ENCODE measurements around the gene LRRC42.
A peak's percentile ranks its signal among the peaks of the same experiment; 100 is the strongest.

Gene LRRC42

GRCh38 chr1:53942127-53942957 is 3.8 kb upstream of the LRRC42 start:
- H3K27ac ChIP-seq: no peak overlapping the region

GRCh38 chr1:53943090-53943489 is 3.1 kb upstream of the LRRC42 start:
- TF ChIP-seq CTCF (conservative IDR thresholded peaks at IDR 0.05): no peak
- no peak overlapping the region for H3K27ac ChIP-seq

More at GRCh38 chr1:53942127-53942957, 3.8 kb upstream of the LRRC42 start:
- TF ChIP-seq CTCF (conservative IDR thresholded peaks at IDR 0.05): no peak

DNA sequence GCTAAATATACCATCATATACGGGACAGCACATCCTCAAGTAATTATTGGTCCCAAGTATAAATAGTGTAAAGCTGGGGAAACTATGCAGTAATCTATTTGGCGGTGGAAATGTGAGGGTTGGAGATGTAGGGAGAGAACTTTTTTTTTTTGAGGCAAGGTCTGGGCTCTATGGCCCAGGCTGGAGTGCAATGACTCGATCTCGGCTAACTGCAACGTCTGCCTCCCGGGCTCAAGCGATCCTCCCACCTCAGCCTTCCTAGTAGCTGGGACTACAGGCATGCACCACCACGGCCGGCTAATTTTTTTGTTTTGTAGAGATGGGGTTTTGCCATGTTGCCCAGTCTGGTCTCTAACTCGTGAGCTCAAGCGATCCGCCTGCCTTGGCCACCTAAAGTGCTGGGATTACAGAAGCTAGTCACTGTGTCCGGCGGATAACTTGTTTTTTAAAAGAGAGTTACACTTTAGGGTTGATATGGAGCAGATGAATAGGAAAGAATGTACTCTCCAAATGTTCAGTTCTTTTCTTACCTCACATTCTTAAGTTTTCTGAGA is 2.6 kb upstream of the LRRC42 start:
- peak overlapping the region; percentile 77; the same call in 1 of the 2 replicates for H3K27ac ChIP-seq
- TF ChIP-seq CTCF (conservative IDR thresholded peaks at IDR 0.05): no peak

GRCh38 chr1:53944469-53945182 is 1.5 kb upstream of the LRRC42 start:
- peak overlapping the region; percentile 77 for H3K27ac ChIP-seq
- no peak for TF ChIP-seq CTCF (conservative IDR thresholded peaks at IDR 0.05)

- peak overlapping the region; percentile 77 for H3K27ac ChIP-seq
- no peak for TF ChIP-seq CTCF (conservative IDR thresholded peaks at IDR 0.05)
Observed at GRCh38 chr1:53945183-53945432, 1.0 kb upstream of the LRRC42 start.

DNA sequence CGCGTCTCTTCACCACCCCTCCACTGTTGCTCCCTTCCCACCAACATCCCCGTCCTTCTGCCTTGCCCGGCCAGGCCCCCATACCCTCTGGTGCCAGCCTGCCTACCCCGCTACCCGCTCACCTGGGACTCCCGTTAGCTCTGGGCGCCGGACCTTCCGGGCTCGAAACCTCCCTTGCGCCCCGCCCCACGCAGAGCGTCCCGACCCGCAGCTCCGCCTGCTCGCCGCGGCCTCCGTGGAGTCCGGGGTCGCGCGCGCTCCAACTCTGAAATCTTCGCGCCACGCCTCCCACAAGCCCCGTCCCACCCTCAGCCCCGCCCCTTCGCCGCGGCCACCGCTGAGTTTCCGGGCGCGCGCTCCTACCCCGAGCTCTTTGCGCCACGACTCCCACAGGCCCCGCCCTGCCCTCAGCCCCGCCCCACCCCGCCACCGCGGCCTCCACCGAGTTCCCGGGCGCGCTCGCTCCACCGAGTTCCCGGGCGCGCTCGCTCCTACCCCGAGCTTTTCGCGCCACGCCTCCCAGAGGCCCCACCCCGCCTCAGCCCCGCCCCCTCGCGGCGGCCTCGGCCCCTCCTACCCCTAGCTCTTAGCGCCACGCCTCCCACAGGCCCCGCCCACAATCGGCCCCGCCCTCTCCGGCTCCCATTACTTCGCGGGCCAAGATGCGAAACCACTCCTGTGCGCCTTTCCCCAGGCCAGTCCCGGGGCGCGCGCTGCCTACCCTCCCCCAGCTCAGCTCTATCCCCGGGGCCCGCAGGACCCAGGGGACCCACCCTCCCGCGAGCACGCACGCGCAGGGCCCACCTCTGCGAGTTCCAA is 508 bp upstream of the LRRC42 start, which contains the start of gene IFT25:
Gene IFT25 (minus strand): TSS at position 267 of the 819 bp plus-strand sequence. CDS start 5,617 bp downstream, outside the sequence.
- H3K27ac ChIP-seq: peak within 1 kb of the TSS; percentile 77
- no peak for TF ChIP-seq CTCF (conservative IDR thresholded peaks at IDR 0.05)

Data from VCaP (cell line).